ELF-1 (cell line): ENCODE data around the gene FBXW9.
"Not testable (repeated sequence)": the region's sequence is repeated elsewhere in the genome, so short reads cannot be mapped to it uniquely, and the experiment has no call there.

Source experiments
- DNase-seq: peaks from one replicate; pipeline ENCODE4 v3.0.0-alpha.2; 2016; ENCODE audit warnings: low read depth, low spot score

FBXW9 gene

DNA sequence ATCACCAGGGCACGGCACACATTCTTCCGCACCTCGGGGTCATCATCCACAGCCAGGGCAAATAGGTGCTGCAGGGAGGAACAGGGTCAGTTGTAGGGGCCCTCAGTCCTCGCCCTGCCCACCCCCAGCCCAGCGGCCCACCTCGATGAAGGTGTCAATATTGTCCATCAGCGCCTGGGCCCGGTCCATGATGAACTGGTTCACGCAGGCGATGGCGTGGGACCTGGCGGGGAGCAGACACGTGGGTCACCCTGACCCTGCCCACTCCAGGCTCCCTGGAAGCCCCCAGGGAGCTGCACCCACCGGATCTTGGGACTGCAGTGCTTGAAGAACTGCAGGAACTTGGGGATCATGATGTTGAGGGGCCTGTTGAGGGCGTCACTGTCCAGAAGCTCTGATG, 18.7 kb upstream of the FBXW9 start:
- DNase-seq = no peak

GRCh38 chr19:12713304-12713703, 16.9 kb upstream of the FBXW9 start:
- DNase-seq = not testable (repeated sequence)

DNA sequence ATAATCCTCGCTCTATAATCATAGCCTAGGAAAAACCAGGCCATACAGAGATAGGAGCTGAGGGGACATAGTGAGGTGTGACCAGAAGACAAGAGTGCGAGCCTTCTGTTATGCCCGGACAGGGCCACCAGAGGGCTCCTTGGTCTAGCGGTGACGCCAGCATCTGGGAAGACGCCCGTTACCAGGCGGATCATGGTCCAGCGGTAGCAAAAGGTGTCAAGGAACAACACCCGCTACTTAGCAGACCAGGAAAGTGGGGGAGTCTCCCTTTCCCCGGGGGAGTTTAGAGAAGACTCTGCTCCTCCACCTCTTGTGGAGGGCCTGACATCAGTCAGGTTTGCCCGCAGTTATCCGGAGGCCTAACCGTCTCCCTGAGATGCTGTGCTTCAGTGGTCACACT, 15.6 kb upstream of the FBXW9 start:
- not testable (repeated sequence) for DNase-seq

DNA sequence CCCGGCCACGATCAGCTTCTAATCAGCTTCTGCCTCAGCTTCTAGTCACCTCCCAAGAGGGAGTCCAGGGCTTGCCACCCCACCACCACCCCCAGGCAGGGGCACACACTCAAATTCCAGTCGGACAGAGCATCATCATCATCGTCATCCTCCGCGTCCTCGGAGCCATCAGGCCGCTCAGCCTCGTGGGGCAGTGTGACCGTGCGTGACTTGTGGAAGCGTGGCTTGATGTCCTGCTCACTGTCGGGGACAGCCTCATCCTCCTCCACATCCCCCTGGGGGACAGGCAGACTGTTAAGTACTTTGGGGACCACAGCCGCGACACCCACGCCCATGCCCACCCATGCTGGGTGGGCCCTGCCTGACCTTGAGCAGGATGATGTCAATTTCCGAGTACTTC, 14.8 kb upstream of the FBXW9 start:
- DNase-seq = no peak

- no peak for DNase-seq
These were observed 12.2 kb upstream of the FBXW9 start for GRCh38 chr19:12708641-12709040.

GRCh38 chr19:12706332-12706718, 9.9 kb upstream of the FBXW9 start:
- DNase-seq = no peak

DNA sequence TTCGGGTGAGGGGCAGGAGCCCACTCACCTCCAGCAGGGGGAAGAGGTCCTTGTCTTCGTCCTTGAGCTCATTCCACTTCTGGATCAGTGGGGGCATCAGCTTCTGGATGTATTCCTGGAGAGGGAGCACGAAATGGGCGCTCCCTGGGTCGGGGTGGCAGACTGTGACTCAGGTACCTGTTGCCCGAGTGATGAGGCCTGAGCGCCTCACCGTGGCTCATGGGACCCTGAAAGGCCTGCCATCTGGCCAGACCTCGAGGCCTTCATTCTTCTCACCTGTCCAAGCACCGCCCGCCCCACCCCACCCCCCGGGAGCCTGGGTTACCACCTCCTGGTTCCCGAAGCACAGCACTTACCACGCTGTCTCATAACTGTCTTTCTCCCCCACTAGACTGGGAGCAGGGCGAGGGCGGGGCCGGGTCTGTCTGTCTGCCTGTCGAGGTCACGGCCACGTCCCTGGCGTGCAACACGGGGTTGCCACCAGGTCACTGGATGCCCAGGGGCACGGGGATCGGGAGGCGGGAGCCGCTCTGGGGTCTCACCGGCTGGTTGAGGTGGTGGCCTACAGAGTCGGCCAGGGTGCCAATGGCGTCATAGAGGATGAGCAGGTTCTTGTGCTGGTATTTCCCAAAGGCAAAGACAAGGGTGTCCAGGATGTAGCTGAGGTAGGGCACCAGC, 9.4 kb upstream of the FBXW9 start:
- no peak for DNase-seq

GRCh38 chr19:12705169-12705568, 8.7 kb upstream of the FBXW9 start:
- DNase-seq = no peak

GRCh38 chr19:12703046-12703445, 6.6 kb upstream of the FBXW9 start:
- peak; percentile 97 for DNase-seq

DNA sequence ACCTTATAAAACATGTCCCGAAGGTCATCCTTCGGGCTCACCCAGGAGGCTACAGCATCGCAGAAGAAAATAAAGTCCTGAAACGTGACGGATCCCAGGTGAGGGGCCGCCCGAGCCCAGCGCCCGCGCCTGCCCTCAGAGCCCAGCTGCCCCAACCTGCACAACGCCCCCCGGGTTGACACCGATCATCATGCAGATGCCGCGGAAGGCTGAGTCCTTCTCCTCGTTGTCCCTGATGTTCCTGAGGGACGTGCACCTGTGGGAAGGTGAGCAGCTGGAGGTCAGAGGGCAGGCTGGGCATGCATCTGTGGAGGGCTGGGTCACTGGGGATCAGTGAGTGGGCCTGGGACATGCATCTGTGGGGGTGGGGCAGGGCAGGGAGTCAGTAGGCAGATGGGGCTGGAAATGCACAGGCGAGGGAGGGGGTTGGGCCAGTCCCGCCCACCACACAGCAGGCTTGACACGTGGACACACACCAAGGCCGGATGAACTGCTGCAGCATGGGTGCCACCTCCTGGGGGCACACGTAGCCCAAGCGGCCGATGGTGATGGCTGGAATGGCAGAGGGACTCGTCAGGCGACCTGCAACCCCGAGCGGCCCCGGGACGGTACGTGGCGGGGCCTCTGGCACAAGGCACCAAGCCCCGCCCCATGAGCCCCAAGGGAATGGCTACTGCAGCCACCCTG, 5.3 kb upstream of the FBXW9 start:
- DNase-seq = no peak

GRCh38 chr19:12698138-12698537, 1.7 kb upstream of the FBXW9 start:
- no peak for DNase-seq

GRCh38 chr19:12697425-12697824, 994 bp upstream of the FBXW9 start:
- DNase-seq = not testable (repeated sequence)

GRCh38 chr19:12695997-12696365, 450 bp downstream of the FBXW9 start:
- no peak for DNase-seq

GRCh38 chr19:12695514-12695913, 917 bp downstream of the FBXW9 start:
- DNase-seq = no peak

DNA sequence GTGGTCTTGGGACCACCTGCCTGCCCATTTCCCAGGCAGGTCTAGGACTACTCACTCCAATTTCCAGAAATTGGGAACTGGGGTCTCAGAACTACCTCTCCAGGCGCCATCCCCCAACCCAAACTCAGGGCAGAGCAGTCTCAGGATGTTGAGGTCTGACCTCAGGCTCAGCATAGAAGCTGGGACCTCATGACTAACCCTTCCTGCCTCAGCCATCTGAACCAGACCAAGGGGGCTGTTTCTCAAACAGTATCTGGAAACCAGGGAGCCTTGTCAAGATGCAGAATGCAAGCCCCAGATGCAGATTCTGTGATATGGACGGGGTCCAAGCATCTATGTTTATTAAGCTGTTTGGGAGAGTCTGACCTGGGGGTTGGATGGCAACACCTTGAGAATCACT, 1.3 kb downstream of the FBXW9 start:
- no peak for DNase-seq

DNA sequence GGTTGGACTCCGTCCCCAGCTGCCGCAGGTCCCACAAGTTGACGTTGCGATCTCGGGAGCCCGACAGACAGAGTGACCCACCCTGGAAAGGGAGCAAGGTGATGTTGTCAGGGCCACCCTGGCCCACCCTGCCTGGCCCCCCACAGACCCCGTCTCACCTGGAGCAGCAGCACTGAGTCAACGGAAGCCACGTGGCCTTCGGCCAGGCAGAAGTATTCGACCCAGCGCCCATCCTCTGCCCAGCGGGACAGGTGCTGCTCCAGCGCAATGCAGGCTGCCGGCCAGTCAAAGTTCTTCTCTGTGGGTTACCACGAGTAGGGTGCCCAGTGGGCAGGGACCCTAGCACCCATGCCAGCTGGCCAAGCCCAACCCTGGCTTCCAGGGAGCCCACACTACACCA, 1.8 kb downstream of the FBXW9 start:
- no peak for DNase-seq

- no peak for DNase-seq
These were observed 3.5 kb downstream of the FBXW9 start for GRCh38 chr19:12692960-12693359.

DNA sequence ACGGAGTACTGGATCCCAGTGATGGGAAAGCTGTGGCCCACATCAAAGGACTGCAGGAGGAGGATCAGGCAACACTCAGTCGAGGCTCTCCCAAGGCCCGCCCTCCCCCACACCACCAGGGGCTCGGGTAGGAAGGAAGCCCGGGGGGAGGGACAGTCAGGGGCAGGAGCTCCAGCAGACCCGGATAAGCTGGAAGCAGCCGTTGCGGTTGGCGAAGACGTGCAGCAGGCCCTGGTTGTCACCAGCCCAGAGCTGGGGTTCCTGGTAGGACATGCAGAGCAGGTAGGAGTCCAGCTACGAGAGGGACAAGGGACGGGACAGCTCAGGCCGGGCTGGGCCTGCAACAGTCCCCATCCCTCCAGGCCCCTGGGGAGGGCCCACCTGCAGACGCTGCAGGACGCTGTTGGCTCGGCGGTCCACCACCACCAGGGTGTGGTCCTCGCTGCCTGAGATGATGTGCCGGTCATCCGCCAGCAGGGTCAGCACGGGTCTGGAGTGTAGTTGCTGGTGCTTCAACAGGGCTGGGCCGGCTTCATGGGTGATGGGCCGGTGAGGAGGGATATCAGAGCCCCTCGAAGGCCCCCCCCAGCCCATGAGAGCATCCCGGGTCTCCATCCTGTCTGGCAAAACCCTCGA, 6.7 kb downstream of the FBXW9 start:
- DNase-seq = no peak

GRCh38 chr19:12689012-12689411, 7.4 kb downstream of the FBXW9 start:
- no peak for DNase-seq

- DNase-seq = no peak
These were observed 8.8 kb downstream of the FBXW9 start, which contains the start of gene GNG14 for GRCh38 chr19:12687496-12688196. GNG14 (plus strand) TSS chr19:12687998; CDS start chr19:12688049, 51 bp downstream.

- no peak for DNase-seq
These were observed 10.6 kb downstream of the FBXW9 start for GRCh38 chr19:12685831-12686230.
